SU-DHL-6 (cell line): Measurements from ENCODE around the gene GABBR2.

Source experiments
- CTCF ChIP-seq: fragments of 200-600 bp; sonication (generic); IDR thresholded peaks from one replicate; pipeline ENCODE4 v1.5.1; 2017; ENCODE audit warnings: antibody characterized with exemption, mild to moderate bottlenecking, low read length, moderate library complexity; ENCODE audit not compliant: insufficient read depth, poor library complexity, severe bottlenecking
- EZH2phosphoT487 ChIP-seq: fragments of 200-600 bp; sonication (generic), shearing (Covaris generic); conservative IDR thresholded peaks from 2 replicates; pipeline ENCODE4 v1.6.1; 2018; ENCODE audit warnings: mild to moderate bottlenecking, antibody characterized with exemption, low read length, moderate library complexity, mixed read lengths

- TF ChIP-seq CTCF (no peak), EZH2phosphoT487 (no peak)
Observed at GRCh38 chr9:98318834-98319478, 389.8 kb downstream of the GABBR2 start.
